Upper lobe of right lung (tissue), 1 donor: ENCODE results near the gene PLEKHH2. TPM values are rescaled to one million over a fixed set of nuclear protein-coding genes. Genes with fewer than 3 reads are reported as not detected.

ENCODE experiments used
- ATAC-seq: fragments of 200-7000 bp; cut with Tn5 transposase; one replicate; pipeline ENCODE4 v1.9.1; 2020; ENCODE audit warnings: mild to moderate bottlenecking, moderate library complexity
- DNase-seq: peaks from one replicate; pipeline ENCODE4 v3.0.0-alpha.2; 2020
- H3K27ac ChIP-seq: fragments of 200-600 bp; one replicate; pipeline ENCODE4 v1.8.0; 2022
- H3K27me3 ChIP-seq: fragments of 200-600 bp; one replicate; pipeline ENCODE4 v1.8.0; 2022; ENCODE audit warnings: mild to moderate bottlenecking
- H3K36me3 ChIP-seq: fragments of 200-600 bp; one replicate; pipeline ENCODE4 v1.8.0; 2022
- H3K4me1 ChIP-seq: fragments of 200-600 bp; one replicate; pipeline ENCODE4 v1.8.0; 2022
- H3K4me3 ChIP-seq: fragments of 200-600 bp; one replicate; pipeline ENCODE4 v1.8.0; 2022; ENCODE audit warnings: mild to moderate bottlenecking
- H3K9me3 ChIP-seq: fragments of 200-600 bp; one replicate; pipeline ENCODE4 v1.8.0; 2022
- CTCF ChIP-seq: fragments of 200-600 bp; IDR thresholded peaks from one replicate; pipeline ENCODE4 v1.8.0; 2022; ENCODE audit warnings: antibody characterized with exemption
- intact Hi-C: fragments of 100-400 bp; cut with DNase I; formaldehyde crosslinking; loops from one replicate; pipeline ENCODE4 v1.11.0; 2022
- total RNA-seq: library from RNA; stranded (reverse); fragmentation: NEBNext Ultra II Directional; extraction: Animal tissue kit (Norgen Biotek cat#: 25700); gene quantifications from one replicate; pipeline ENCODE4 v1.2.1, GENCODE V29; 2021
- donor health status: DM: no; HTN: yes; CAD: no; lungs with severe emphysema.

The PLEKHH2 gene
- total RNA-seq, 1 donor from 2014 or later: 53.8 TPM

- intact Hi-C loops: no loop called here
- ATAC-seq: no peak
- Histone ChIP-seq H3K27me3 (no peaks in the 10 kb centered on the region), H3K4me3 (no peak overlapping the region), H3K4me1 (peaks cover 5% of the 10 kb centered on the region), H3K9me3 (no peaks in the 10 kb centered on the region), H3K36me3 (peaks cover 8% of the 10 kb centered on the region), H3K27ac (no peak overlapping the region)
- TF ChIP-seq CTCF: no peak
- DNase-seq: no peak
Measured at GRCh38 chr2:43762286-43762685, 125.2 kb downstream of the PLEKHH2 start.

GRCh38 chr2:43763091-43763490, 126.0 kb downstream of the PLEKHH2 start:
- no peak for ATAC-seq
- no peak for TF ChIP-seq CTCF

GRCh38 chr2:43764086-43764705, 127.1 kb downstream of the PLEKHH2 start:
- no peaks in the 10 kb centered on the region for H3K27me3 ChIP-seq
- DNase-seq: no peak
- no peak for ATAC-seq
- H3K36me3 ChIP-seq: peaks cover 8% of the 10 kb centered on the region
- peaks cover 3% of the 10 kb centered on the region for H3K4me1 ChIP-seq
- intact Hi-C loops: no loop called here
- H3K27ac ChIP-seq: no peak overlapping the region
- no peaks in the 10 kb centered on the region for H3K9me3 ChIP-seq
- no peak for TF ChIP-seq CTCF
- no peak overlapping the region for H3K4me3 ChIP-seq

More at GRCh38 chr2:43763091-43763490, 126.0 kb downstream of the PLEKHH2 start:
- intact Hi-C loops: no loop called here
- no peak overlapping the region for H3K4me3 ChIP-seq
- H3K4me1 ChIP-seq: peaks cover 5% of the 10 kb centered on the region
- H3K27ac ChIP-seq: no peak overlapping the region
- H3K27me3 ChIP-seq: no peaks in the 10 kb centered on the region
- DNase-seq: no peak
- H3K36me3 ChIP-seq: peaks cover 8% of the 10 kb centered on the region
- no peaks in the 10 kb centered on the region for H3K9me3 ChIP-seq

GRCh38 chr2:43766006-43766405, 128.9 kb downstream of the PLEKHH2 start:
- intact Hi-C loops: no loop called here
- H3K27ac ChIP-seq: no peak overlapping the region
- ATAC-seq (no peak), DNase-seq (no peak)
- H3K27me3 ChIP-seq: no peaks in the 10 kb centered on the region
- TF ChIP-seq CTCF: no peak
- H3K36me3 ChIP-seq: peaks cover 8% of the 10 kb centered on the region
- no peaks in the 10 kb centered on the region for H3K9me3 ChIP-seq
- H3K4me1 ChIP-seq: no peaks in the 10 kb centered on the region
- H3K4me3 ChIP-seq: no peak overlapping the region

- Histone ChIP-seq H3K4me3 (peak within 1 kb of the TSS; percentile 76), H3K4me1 (no peaks in the 10 kb centered on the region), H3K9me3 (no peaks in the 10 kb centered on the region), H3K27ac (peak within 1 kb of the TSS; percentile 90), H3K27me3 (no peaks in the 10 kb centered on the region), H3K36me3 (no peaks in the 10 kb centered on the region)
- ATAC-seq (peak; percentile 99), DNase-seq (peak; percentile 95)
- no peak for TF ChIP-seq CTCF
- intact Hi-C loops: no loop called here
Measured at GRCh38 chr2:43773876-43774613, 137.0 kb downstream of the PLEKHH2 start, which contains the start of gene DYNC2LI1. TSS of gene DYNC2LI1 (plus strand) at chr2:43774039. CDS start at chr2:43774139, 100 bp downstream.
